Left ventricle myocardium inferior (tissue), 1 donor: ENCODE measurements around the gene GARIN5A. TPM values are rescaled to one million over a fixed set of nuclear protein-coding genes. Genes with fewer than 3 reads are reported as not detected.

Experiments used
- DNase-seq: peaks from one replicate; pipeline ENCODE4 v3.0.0-alpha.2; 2020
- H3K27ac ChIP-seq: fragments of 200-600 bp; replicated peaks from 2 replicates; pipeline ENCODE4 v1.8.0; 2021
- H3K27me3 ChIP-seq: fragments of 200-600 bp; 2 replicates; pipeline ENCODE4 v1.8.0; 2021; ENCODE audit warnings: low read depth
- H3K36me3 ChIP-seq: fragments of 200-600 bp; 2 replicates; pipeline ENCODE4 v1.8.0; 2021
- H3K4me1 ChIP-seq: fragments of 200-600 bp; 2 replicates; pipeline ENCODE4 v1.8.0; 2021
- H3K4me3 ChIP-seq: fragments of 200-600 bp; 2 replicates; pipeline ENCODE4 v1.8.0; 2021; ENCODE audit warnings: mild to moderate bottlenecking, moderate library complexity
- H3K9me3 ChIP-seq: fragments of 200-600 bp; replicated peaks from 2 replicates; pipeline ENCODE4 v1.8.0; 2021
- intact Hi-C: fragments of 100-400 bp; cut with micrococcal nuclease; formaldehyde crosslinking; loops from one replicate; pipeline ENCODE4 v1.11.0; 2022
- total RNA-seq: library from RNA; stranded (reverse); fragmentation: NEBNext Ultra II Directional; extraction: Animal tissue kit (Norgen Biotek cat#: 25700); gene quantifications from one replicate; pipeline ENCODE4 v1.2.1, GENCODE V29; 2021
- TF ChIP-seq, protein P1 (sequence below): fragments of 200-600 bp; IDR thresholded peaks from 2 replicates; pipeline ENCODE4 v1.8.0; 2021; ENCODE audit warnings: antibody characterized with exemption, mild to moderate bottlenecking, borderline replicate concordance
- donor health status: DM: no; HTN: yes; CAD: no; lungs with severe emphysema.

The GARIN5A gene
- total RNA-seq, 1 donor from 2014 or later, result 1.3 TPM

- Histone ChIP-seq H3K36me3 (no peaks in the 10 kb centered on the region), H3K9me3 (no peaks in the 10 kb centered on the region), H3K4me3 (no peak overlapping the region), H3K4me1 (peaks cover 13% of the 10 kb centered on the region), H3K27me3 (no peaks in the 10 kb centered on the region), H3K27ac (no peak overlapping the region)
- intact Hi-C loops, result no loop called here
- DNase-seq, result no peak
- TF ChIP-seq, protein P1, sequence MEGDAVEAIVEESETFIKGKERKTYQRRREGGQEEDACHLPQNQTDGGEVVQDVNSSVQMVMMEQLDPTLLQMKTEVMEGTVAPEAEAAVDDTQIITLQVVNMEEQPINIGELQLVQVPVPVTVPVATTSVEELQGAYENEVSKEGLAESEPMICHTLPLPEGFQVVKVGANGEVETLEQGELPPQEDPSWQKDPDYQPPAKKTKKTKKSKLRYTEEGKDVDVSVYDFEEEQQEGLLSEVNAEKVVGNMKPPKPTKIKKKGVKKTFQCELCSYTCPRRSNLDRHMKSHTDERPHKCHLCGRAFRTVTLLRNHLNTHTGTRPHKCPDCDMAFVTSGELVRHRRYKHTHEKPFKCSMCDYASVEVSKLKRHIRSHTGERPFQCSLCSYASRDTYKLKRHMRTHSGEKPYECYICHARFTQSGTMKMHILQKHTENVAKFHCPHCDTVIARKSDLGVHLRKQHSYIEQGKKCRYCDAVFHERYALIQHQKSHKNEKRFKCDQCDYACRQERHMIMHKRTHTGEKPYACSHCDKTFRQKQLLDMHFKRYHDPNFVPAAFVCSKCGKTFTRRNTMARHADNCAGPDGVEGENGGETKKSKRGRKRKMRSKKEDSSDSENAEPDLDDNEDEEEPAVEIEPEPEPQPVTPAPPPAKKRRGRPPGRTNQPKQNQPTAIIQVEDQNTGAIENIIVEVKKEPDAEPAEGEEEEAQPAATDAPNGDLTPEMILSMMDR, result no peak
These were observed 37.9 kb upstream of the GARIN5A start for GRCh38 chr19:50514346-50515167.

- intact Hi-C loops, result no loop called here
- no peak within 1 kb of the TSS for H3K27ac ChIP-seq
- TF ChIP-seq, protein P1, result no peak
- no peak for DNase-seq
- H3K4me1 ChIP-seq, result peaks cover 20% of the 10 kb centered on the region
- no peaks in the 10 kb centered on the region for H3K27me3 ChIP-seq
- no peaks in the 10 kb centered on the region for H3K9me3 ChIP-seq
- H3K4me3 ChIP-seq, result no peak within 1 kb of the TSS
- H3K36me3 ChIP-seq, result no peaks in the 10 kb centered on the region
These were observed 37.2 kb upstream of the GARIN5A start, which contains the start of gene ASPDH for GRCh38 chr19:50513746-50514345. Gene ASPDH (minus strand): TSS chr19:50513913. CDS start chr19:50513823, 90 bp downstream.

DNA sequence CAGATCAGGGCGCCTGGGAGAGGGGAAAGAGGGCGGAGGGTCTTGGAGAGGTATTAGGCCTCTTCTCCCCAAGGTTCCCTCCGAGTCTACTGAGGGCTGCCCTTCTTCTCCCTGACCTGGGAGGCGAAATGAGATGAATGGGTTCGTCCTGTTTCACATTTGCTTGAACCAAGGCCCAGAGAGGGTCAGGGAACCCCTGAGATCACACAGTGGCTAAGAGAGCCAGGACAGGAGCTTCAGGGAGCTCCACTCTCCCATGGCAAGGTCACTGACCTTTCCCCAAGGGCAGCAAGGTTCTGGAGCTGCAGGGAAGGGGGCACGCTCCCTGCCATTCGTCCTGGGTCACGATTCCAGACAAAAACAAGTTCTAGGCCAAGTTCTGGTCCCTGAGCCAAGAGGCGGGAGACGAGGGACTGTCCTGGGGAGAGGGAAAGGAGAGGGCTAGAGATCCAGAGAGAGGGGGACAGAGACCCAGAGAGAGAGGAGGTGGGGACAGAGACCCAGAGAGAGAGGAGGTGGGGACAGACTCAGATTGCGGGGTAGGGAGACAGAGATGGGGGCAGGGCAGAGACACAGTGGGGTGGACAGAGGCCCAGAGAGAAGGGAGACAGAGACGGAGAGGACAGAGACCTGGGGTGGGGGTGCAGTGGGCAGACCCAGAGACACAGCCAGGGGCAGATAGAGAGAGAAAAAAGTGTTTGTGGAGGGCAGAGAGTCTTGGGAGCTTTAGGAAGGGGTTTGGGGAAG lies 36.5 kb upstream of the GARIN5A start:
- Histone ChIP-seq H3K27me3 (no peaks in the 10 kb centered on the region), H3K9me3 (no peaks in the 10 kb centered on the region), H3K4me3 (no peak overlapping the region), H3K27ac (no peak overlapping the region), H3K4me1 (peaks cover 24% of the 10 kb centered on the region), H3K36me3 (no peaks in the 10 kb centered on the region)
- TF ChIP-seq, protein P1, result no peak
- DNase-seq, result no peak
- intact Hi-C loops, result no loop called here

- intact Hi-C loops, result no loop called here
- Histone ChIP-seq H3K36me3 (no peaks in the 10 kb centered on the region), H3K27ac (peak overlapping the region; percentile 85), H3K27me3 (no peaks in the 10 kb centered on the region), H3K4me3 (peak overlapping the region; percentile 86), H3K9me3 (no peaks in the 10 kb centered on the region), H3K4me1 (peaks cover 26% of the 10 kb centered on the region)
- TF ChIP-seq, protein P1, result no peak
- DNase-seq, result no peak
These were observed 35.7 kb upstream of the GARIN5A start for GRCh38 chr19:50512112-50512998.
